GM12878 (cell line): ENCODE measurements around the gene RASA1. TPM values are rescaled to one million over a fixed set of nuclear protein-coding genes. Genes with fewer than 3 reads are reported as not detected.

Experiments
- ATAC-seq: fragments of 200-7000 bp; cut with Tn5 transposase; 3 replicates; pipeline ENCODE4 v1.9.1; 2020; ENCODE audit warnings: mild to moderate bottlenecking, moderate library complexity
- BruUV-seq: library from RNA; stranded (reverse); fragments of 400-500 nt; replicated peaks from 2 replicates; lab custom pipeline; 2021; lab: Mats Ljungman, UMichigan
- CTCF ChIA-PET: fragments of 300-600 bp; sonication (Branson Sonifier 250); formaldehyde crosslinking; extraction: SDS; loops from one replicate; lab custom pipeline; 2021; ENCODE audit warnings: inconsistent platforms; lab: Yijun Ruan, JAX
- POLR2A ChIA-PET: fragments of 350-600 bp; formaldehyde crosslinking; extraction: SDS; loops from one replicate; lab custom pipeline; 2021; ENCODE audit warnings: inconsistent platforms; lab: Charles Lee
- RAD21 ChIA-PET: fragments of 300-600 bp; sonication (Branson Sonifier 250); formaldehyde crosslinking; loops from one replicate; lab custom pipeline; 2023; ENCODE audit warnings: antibody characterized with exemption; ENCODE audit not compliant: unreplicated experiment; lab: Charles Lee
- SMC1A ChIA-PET: fragments of 300-600 bp; sonication (Branson Sonifier 250); formaldehyde crosslinking; loops from one replicate; lab custom pipeline; 2023; ENCODE audit not compliant: unreplicated experiment, uncharacterized antibody; lab: Charles Lee
- DNase-seq: peaks from one replicate; pipeline ENCODE4 v3.0.0-alpha.2; 2011; ENCODE audit warnings: low read depth, low spot score
- FAIRE-seq: peaks from 3 replicates; lab custom pipeline; 2011; peaks lifted over from hg19 to GRCh38; lab: Jason Lieb, UNC
- H2AFZ ChIP-seq: 2 replicates; pipeline ENCODE4 v1.6.0; 2011; ENCODE audit warnings: low read depth, low read length, control low read depth; ENCODE audit not compliant: control insufficient read depth
- H3K27ac ChIP-seq: 2 replicates; pipeline ENCODE4 v1.5.1; 2011; ENCODE audit warnings: control low read depth; ENCODE audit not compliant: control insufficient read depth, insufficient read depth
- H3K27me3 ChIP-seq, 2 experiments: replicated peaks in 1 of 2; 2 replicates each; pipeline versions ENCODE4 v1.6.0 to v1.6.1; 2011; ENCODE audit warnings: low read length in 1 of 2; ENCODE audit not compliant: control insufficient read depth in 2 of 2, insufficient read depth in 2 of 2
- H3K36me3 ChIP-seq, 2 experiments: 2 replicates each; pipeline ENCODE4 v1.5.1; 2011; ENCODE audit warnings: low read length in 1 of 2; ENCODE audit not compliant: control insufficient read depth in 2 of 2, insufficient read depth in 2 of 2
- H3K4me1 ChIP-seq: 2 replicates; pipeline ENCODE4 v1.6.1; 2011; ENCODE audit warnings: mild to moderate bottlenecking, low read length, moderate library complexity, mixed read lengths; ENCODE audit not compliant: control insufficient read depth, insufficient read depth
- H3K4me2 ChIP-seq: 2 replicates; pipeline ENCODE4 v1.6.0; 2011; ENCODE audit warnings: control low read depth; ENCODE audit not compliant: control insufficient read depth, insufficient read depth
- H3K4me3 ChIP-seq: fragments of 200-600 bp; sonication (generic); 2 replicates; pipeline ENCODE4 v1.5.1; 2016
- H3K79me2 ChIP-seq: 2 replicates; pipeline ENCODE4 v1.6.0; 2011; ENCODE audit warnings: low read length; ENCODE audit not compliant: control insufficient read depth, insufficient read depth
- H3K9ac ChIP-seq: 2 replicates; pipeline ENCODE4 v1.8.0; 2011; ENCODE audit warnings: low read length, control low read depth, mixed read lengths; ENCODE audit not compliant: control insufficient read depth, insufficient read depth
- H3K9me3 ChIP-seq: replicated peaks from 3 replicates; pipeline ENCODE4 v1.5.1; 2011; ENCODE audit warnings: mild to moderate bottlenecking, low read length; ENCODE audit not compliant: control insufficient read depth, insufficient read depth
- H4K20me1 ChIP-seq: 2 replicates; pipeline ENCODE4 v1.6.0; 2011; ENCODE audit not compliant: control insufficient read depth, insufficient read depth
- CBX3 ChIP-seq: fragments of 200-600 bp; sonication (generic); IDR thresholded peaks from 2 replicates; pipeline ENCODE4 v1.6.1; 2016; ENCODE audit warnings: low read depth, borderline replicate concordance
- EGR1 ChIP-seq, 2 experiments: IDR thresholded peaks; 1 replicate in 1 of 2; 2 replicates in 1 of 2; pipeline ENCODE4 v1.6.1; 2011 to 2012; ENCODE audit warnings: low read depth in 2 of 2, low read length in 2 of 2, borderline replicate concordance in 1 of 2, mild to moderate bottlenecking in 1 of 2, moderate library complexity in 1 of 2
- IRF4 ChIP-seq: IDR thresholded peaks from 2 replicates; pipeline ENCODE4 v1.6.1; 2011; ENCODE audit warnings: low read depth, low read length
- JUND ChIP-seq: IDR thresholded peaks from 2 replicates; pipeline ENCODE4 v1.6.1; 2012; ENCODE audit warnings: low read depth, mild to moderate bottlenecking, low read length, improper control_type of control experiment, moderate library complexity
- TARDBP ChIP-seq: IDR thresholded peaks from 2 replicates; pipeline ENCODE4 v1.6.1; 2016; ENCODE audit warnings: borderline replicate concordance
- ZNF274 ChIP-seq: IDR thresholded peaks from one replicate; pipeline ENCODE4 v1.8.0; 2011; ENCODE audit not compliant: insufficient read length, insufficient read depth
- ZZZ3 ChIP-seq: IDR thresholded peaks from 2 replicates; pipeline ENCODE4 v1.6.1; 2011; ENCODE audit warnings: low read depth; ENCODE audit not compliant: control insufficient read depth, insufficient read length
- WGBS: methylation state at CpG from one replicate; pipeline ENCODE4 v1.1.6; 2016; ENCODE audit warnings: low lambda C conversion rate; ENCODE audit not compliant: insufficient replicate concordance, insufficient coverage; ENCODE audit errors: missing lambda C conversion rate; 5-methylcytosine and 5-hydroxymethylcytosine counted together
- in situ Hi-C: fragments of 300-500 bp; cut with MboI; formaldehyde crosslinking; loops from 9 replicates; pipeline ENCODE4 v1.14.3; 2018; ENCODE audit warnings: mixed read lengths
- intact Hi-C: fragments of 100-400 bp; cut with micrococcal nuclease; formaldehyde crosslinking; loops from one replicate; pipeline ENCODE4 v1.14.2; 2022; ENCODE audit not compliant: unreplicated experiment
- polyA plus RNA-seq, 11 experiments: library from polyadenylated mRNA; depleted of rRNA in 4 of 11; unstranded in 6 of 11; stranded (reverse) in 5 of 11; fragments of >200 nt; fragmentation: Nextera tagmentation in 4 of 11; fragmentation: Illumina TruSeq in 1 of 11; extraction: Ambion mirVana in 4 of 11; extraction: Trizol in 1 of 11; gene quantifications; 1 replicate in 1 of 11; 2 replicates in 10 of 11; pipeline versions ENCODE4 v1.2.1 to v1.2.3, GENCODE V29; 2011 to 2016; ENCODE audit warnings: inconsistent platforms in 2 of 11, missing spikeins in 2 of 11, low read depth in 1 of 11
- total RNA-seq, 4 experiments: library from RNA; depleted of rRNA in 3 of 4; stranded (reverse); fragments of >200 nt in 3 of 4; fragmentation: Illumina TruSeq in 1 of 4; extraction: Trizol in 1 of 4; gene quantifications; 2 replicates each; pipeline versions ENCODE4 v1.2.1 to v1.2.3, GENCODE V29; 2013 to 2021
- TF ChIP-seq, protein P1 (sequence below): fragments of 450-650 bp; formaldehyde crosslinking; IDR thresholded peaks from 2 replicates; pipeline ENCODE4 v1.5.0; 2022; ENCODE audit warnings: mild to moderate bottlenecking, missing genetic modification characterization

Gene RASA1
- total and polyA plus RNA-seq, 10 of the 15 experiments (the other 5 are each of a cell fraction or from before 2014, with no cell fraction given) = 7.8 to 72.3 (median 21.8) TPM

DNA sequence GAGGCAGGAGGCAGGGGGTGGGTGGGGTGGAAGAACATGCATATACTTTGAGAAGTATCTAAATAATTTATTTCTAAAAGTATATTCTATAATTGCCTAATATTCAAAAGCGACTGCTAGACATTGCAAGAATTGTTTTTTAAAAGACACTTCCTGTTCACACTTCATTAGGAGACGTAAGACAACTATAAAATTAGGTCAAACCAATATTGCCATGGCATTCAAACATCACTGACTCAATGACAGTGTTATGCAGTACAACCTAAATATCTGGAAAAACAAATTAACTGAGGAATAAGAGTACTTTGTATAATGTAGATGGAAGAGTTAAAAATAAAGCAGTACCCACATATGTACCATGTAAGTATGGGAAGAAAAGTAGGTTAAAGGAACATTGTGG, 140.5 kb downstream of the RASA1 start:
- Histone ChIP-seq H3K27me3 (no peaks in the 10 kb centered on the region), H3K79me2 (peaks cover 32% of the 10 kb centered on the region), H4K20me1 (no peaks in the 10 kb centered on the region), H3K9me3 (no peaks in the 10 kb centered on the region), H3K4me3 (no peak overlapping the region), H3K27ac (no peak overlapping the region), H2AFZ (no peak overlapping the region), H3K4me1 (peaks cover 3% of the 10 kb centered on the region; the same call in 1 of the 2 replicates), H3K36me3 (peaks cover 3 to 11% of the 10 kb centered on the region in 2 experiments; a peak in 3 of 4 replicates), H3K9ac (no peak overlapping the region), H3K4me2 (no peak overlapping the region)
- DNase-seq = no peak
- CTCF ChIA-PET = interaction anchor here (1.3 kb wide), 1 partner anchor 8 kb away, joined by 4 read pairs; no protein-coding TSS in a partner anchor
- POLR2A ChIA-PET = no interaction called here
- RAD21 ChIA-PET = no interaction called here
- 95% methylated on average over 2 of the region's 2 CpGs for WGBS
- BruUV-seq = no TSS peak
- SMC1A ChIA-PET = no interaction called here
- TF ChIP-seq, protein P1, sequence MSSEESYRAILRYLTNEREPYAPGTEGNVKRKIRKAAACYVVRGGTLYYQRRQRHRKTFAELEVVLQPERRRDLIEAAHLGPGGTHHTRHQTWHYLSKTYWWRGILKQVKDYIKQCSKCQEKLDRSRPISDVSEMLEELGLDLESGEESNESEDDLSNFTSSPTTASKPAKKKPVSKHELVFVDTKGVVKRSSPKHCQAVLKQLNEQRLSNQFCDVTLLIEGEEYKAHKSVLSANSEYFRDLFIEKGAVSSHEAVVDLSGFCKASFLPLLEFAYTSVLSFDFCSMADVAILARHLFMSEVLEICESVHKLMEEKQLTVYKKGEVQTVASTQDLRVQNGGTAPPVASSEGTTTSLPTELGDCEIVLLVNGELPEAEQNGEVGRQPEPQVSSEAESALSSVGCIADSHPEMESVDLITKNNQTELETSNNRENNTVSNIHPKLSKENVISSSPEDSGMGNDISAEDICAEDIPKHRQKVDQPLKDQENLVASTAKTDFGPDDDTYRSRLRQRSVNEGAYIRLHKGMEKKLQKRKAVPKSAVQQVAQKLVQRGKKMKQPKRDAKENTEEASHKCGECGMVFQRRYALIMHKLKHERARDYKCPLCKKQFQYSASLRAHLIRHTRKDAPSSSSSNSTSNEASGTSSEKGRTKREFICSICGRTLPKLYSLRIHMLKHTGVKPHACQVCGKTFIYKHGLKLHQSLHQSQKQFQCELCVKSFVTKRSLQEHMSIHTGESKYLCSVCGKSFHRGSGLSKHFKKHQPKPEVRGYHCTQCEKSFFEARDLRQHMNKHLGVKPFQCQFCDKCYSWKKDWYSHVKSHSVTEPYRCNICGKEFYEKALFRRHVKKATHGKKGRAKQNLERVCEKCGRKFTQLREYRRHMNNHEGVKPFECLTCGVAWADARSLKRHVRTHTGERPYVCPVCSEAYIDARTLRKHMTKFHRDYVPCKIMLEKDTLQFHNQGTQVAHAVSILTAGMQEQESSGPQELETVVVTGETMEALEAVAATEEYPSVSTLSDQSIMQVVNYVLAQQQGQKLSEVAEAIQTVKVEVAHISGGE (CRISPR knock-in tag) = no peak
- no peak for TF ChIP-seq EGR1 (IDR thresholded peaks at IDR 0.05; ENCODE audit: borderline replicate concordance in 1 of 2, low read depth in 2 of 2, low read length in 2 of 2)
- TF ChIP-seq ZZZ3 = no peak
- TF ChIP-seq CBX3 = no peak
- no peak for TF ChIP-seq IRF4
- no peak for TF ChIP-seq ZNF274
- TF ChIP-seq JUND = no peak
- TF ChIP-seq TARDBP = no peak
- intact Hi-C loops (loop anchor here (10.0 kb wide), 1 partner anchor 523 kb away; no protein-coding TSS in a partner anchor), in situ Hi-C loops (loop anchor here (25.0 kb wide), 1 partner anchor 796 kb away; the partner anchor contains the start of gene COX7C)
- ATAC-seq = no peak
- FAIRE-seq = no peak
